H9 (cell line): ENCODE results near the gene BACH1. TPM values are rescaled to one million over a fixed set of nuclear protein-coding genes. Genes with fewer than 3 reads are reported as not detected.

Experiments
- DNase-seq: peaks from one replicate; pipeline ENCODE4 v3.0.0-alpha.2; 2017
- H2AFZ ChIP-seq: one replicate; pipeline ENCODE4 v1.6.1; 2013; ENCODE audit warnings: mild to moderate bottlenecking, low read length, control low read depth, moderate library complexity
- H2AK5ac ChIP-seq: 2 replicates; pipeline ENCODE4 v1.6.1; 2013; ENCODE audit warnings: low read length, control low read depth, mixed read lengths; ENCODE audit not compliant: insufficient read length
- H2BK120ac ChIP-seq: one replicate; pipeline ENCODE4 v1.6.1; 2013; ENCODE audit warnings: low read depth, mild to moderate bottlenecking, low read length, control low read depth, inconsistent platforms; ENCODE audit not compliant: poor library complexity, severe bottlenecking
- H2BK12ac ChIP-seq: 2 replicates; pipeline ENCODE4 v1.6.1; 2013; ENCODE audit warnings: low read length, control low read depth, mixed read lengths, low read depth; ENCODE audit not compliant: insufficient read length
- H2BK15ac ChIP-seq: 2 replicates; pipeline ENCODE4 v1.6.1; 2013; ENCODE audit warnings: low read depth, low read length, control low read depth
- H2BK20ac ChIP-seq: one replicate; pipeline ENCODE4 v1.6.1; 2013; ENCODE audit warnings: low read depth, mild to moderate bottlenecking, low read length, control low read depth, inconsistent platforms; ENCODE audit not compliant: poor library complexity, severe bottlenecking
- H2BK5ac ChIP-seq: 2 replicates; pipeline ENCODE4 v1.6.1; 2013; ENCODE audit warnings: low read length, control low read depth, mixed read lengths; ENCODE audit not compliant: insufficient read length
- H3K14ac ChIP-seq: 2 replicates; pipeline ENCODE4 v1.6.1; 2013; ENCODE audit warnings: low read length, control low read depth; ENCODE audit not compliant: insufficient read depth
- H3K18ac ChIP-seq: 2 replicates; pipeline ENCODE4 v1.6.1; 2013; ENCODE audit warnings: low read depth, mild to moderate bottlenecking, mixed read lengths, low read length, control low read depth; ENCODE audit not compliant: insufficient read length
- H3K23ac ChIP-seq: 2 replicates; pipeline ENCODE4 v1.6.1; 2013; ENCODE audit warnings: low read length, control low read depth, mixed read lengths, low read depth; ENCODE audit not compliant: insufficient read length
- H3K23me2 ChIP-seq: 2 replicates; pipeline ENCODE4 v1.6.1; 2013; ENCODE audit warnings: low read depth, mild to moderate bottlenecking, mixed read lengths, low read length, control low read depth; ENCODE audit not compliant: insufficient read length, poor library complexity, severe bottlenecking
- H3K27ac ChIP-seq: 2 replicates; pipeline ENCODE4 v1.5.1; 2013; ENCODE audit warnings: low read length, control low read depth, mixed read lengths, low read depth; ENCODE audit not compliant: insufficient read length
- H3K27me3 ChIP-seq: 2 replicates; pipeline ENCODE4 v1.6.1; 2013; ENCODE audit warnings: low read length, control low read depth, inconsistent platforms; ENCODE audit not compliant: insufficient read depth
- H3K4ac ChIP-seq: 2 replicates; pipeline ENCODE4 v1.6.1; 2013; ENCODE audit warnings: low read depth, mild to moderate bottlenecking, control low read depth, inconsistent platforms, low read length, moderate library complexity
- H3K4me1 ChIP-seq: 2 replicates; pipeline ENCODE4 v1.6.1; 2013; ENCODE audit warnings: low read length, control low read depth, inconsistent platforms; ENCODE audit not compliant: insufficient read depth
- H3K4me2 ChIP-seq: 2 replicates; pipeline ENCODE4 v1.6.1; 2013; ENCODE audit warnings: low read length, control low read depth, mixed read lengths; ENCODE audit not compliant: insufficient read length, insufficient read depth
- H3K56ac ChIP-seq: 2 replicates; pipeline ENCODE4 v1.6.1; 2013; ENCODE audit warnings: low read depth, mild to moderate bottlenecking, mixed read lengths, low read length, control low read depth; ENCODE audit not compliant: insufficient read length
- H3K79me1 ChIP-seq: 2 replicates; pipeline ENCODE4 v1.6.1; 2013; ENCODE audit warnings: low read depth, mild to moderate bottlenecking, moderate library complexity, low read length, control low read depth, inconsistent platforms; ENCODE audit not compliant: insufficient read depth, poor library complexity, severe bottlenecking
- H3K79me2 ChIP-seq: 2 replicates; pipeline ENCODE4 v1.6.1; 2013; ENCODE audit warnings: low read length, control low read depth, inconsistent platforms; ENCODE audit not compliant: insufficient read depth
- H3K9ac ChIP-seq: 2 replicates; pipeline ENCODE4 v1.6.1; 2013; ENCODE audit warnings: low read length, control low read depth, mixed read lengths; ENCODE audit not compliant: insufficient read length; ENCODE audit errors: extremely low read depth
- H3K9me3 ChIP-seq: one replicate; pipeline ENCODE4 v1.6.1; 2013; ENCODE audit warnings: low read depth, low read length, inconsistent platforms; ENCODE audit not compliant: control insufficient read depth
- H3T11ph ChIP-seq: one replicate; pipeline ENCODE4 v1.6.1; 2013; ENCODE audit warnings: mild to moderate bottlenecking, low read length, control low read depth, inconsistent platforms
- H4K20me1 ChIP-seq: one replicate; pipeline ENCODE4 v1.6.1; 2013; ENCODE audit not compliant: control insufficient read depth, insufficient read length, insufficient read depth
- H4K5ac ChIP-seq: 2 replicates; pipeline ENCODE4 v1.6.1; 2013; ENCODE audit warnings: low read depth, mild to moderate bottlenecking, mixed read lengths, low read length, control low read depth; ENCODE audit not compliant: insufficient read length
- H4K8ac ChIP-seq: replicated peaks from 2 replicates; pipeline ENCODE4 v1.6.1; 2013; ENCODE audit warnings: low read length, control low read depth, mixed read lengths, low read depth; ENCODE audit not compliant: insufficient read length
- H4K91ac ChIP-seq: 2 replicates; pipeline ENCODE4 v1.6.1; 2013; ENCODE audit warnings: low read depth, mild to moderate bottlenecking, moderate library complexity, mixed read lengths, low read length, control low read depth; ENCODE audit not compliant: insufficient read length
- H3K27ac Mint-ChIP-seq, 3 experiments: 2 replicates in 2 of 3; 3 replicates in 1 of 3; pipeline ENCODE4 v1.8.0; 2020 to 2021; ENCODE audit warnings: mixed read lengths in 3 of 3, mild to moderate bottlenecking in 1 of 3, moderate library complexity in 1 of 3
- H3K27me3 Mint-ChIP-seq: 2 replicates; pipeline ENCODE4 v1.8.0; 2021; ENCODE audit warnings: low read depth, mild to moderate bottlenecking, moderate library complexity, mixed read lengths
- H3K36me3 Mint-ChIP-seq, 3 experiments: 2 replicates in 2 of 3; 3 replicates in 1 of 3; pipeline ENCODE4 v1.8.0; 2020 to 2021; ENCODE audit warnings: low read depth in 3 of 3, mixed read lengths in 3 of 3; ENCODE audit not compliant: insufficient read depth in 1 of 3
- H3K4me1 Mint-ChIP-seq, 2 experiments: 2 replicates each; pipeline ENCODE4 v1.8.0; 2020; ENCODE audit warnings: mixed read lengths in 2 of 2
- H3K4me3 Mint-ChIP-seq, 2 experiments: 2 replicates in 1 of 2; 3 replicates in 1 of 2; pipeline ENCODE4 v1.8.0; 2020 to 2021; ENCODE audit warnings: mild to moderate bottlenecking in 2 of 2, mixed read lengths in 2 of 2, moderate library complexity in 1 of 2
- H3K9me3 Mint-ChIP-seq, 2 experiments: 2 replicates in 1 of 2; 3 replicates in 1 of 2; pipeline ENCODE4 v1.8.0; 2020; ENCODE audit warnings: mild to moderate bottlenecking in 2 of 2, mixed read lengths in 2 of 2, moderate library complexity in 1 of 2
- CTCF ChIP-seq: fragments of 200-600 bp; sonication (generic); conservative IDR thresholded peaks from 3 replicates; pipeline ENCODE4 v1.8.0; 2021; ENCODE audit warnings: antibody characterized with exemption, mild to moderate bottlenecking
- WGBS: extraction: QIAGEN DNeasy Blood & Tissue Kit; methylation state at CpG from one replicate; pipeline ENCODE4 v1.1.7; 2013; ENCODE audit warnings: missing lambda C conversion rate, low lambda C conversion rate, mixed read lengths; ENCODE audit not compliant: insufficient read length; ENCODE audit errors: extremely low coverage; 5-methylcytosine and 5-hydroxymethylcytosine counted together
- total RNA-seq: library from RNA; stranded (reverse); gene quantifications from 2 replicates; pipeline ENCODE4 v1.2.1, GENCODE V29; 2021

BACH1 gene
- total RNA-seq, 1 experiment from 2014 or later = 42.4 TPM

- Histone ChIP-seq H3K9ac (no peak overlapping the region), H3K79me1 (no peaks in the 10 kb centered on the region), H3T11ph (no peak overlapping the region), H4K5ac (no peak overlapping the region), H3K14ac (no peak overlapping the region), H3K27ac (no peak overlapping the region), H2AFZ (no peak overlapping the region), H3K4ac (no peak overlapping the region), H2AK5ac (no peak overlapping the region), H2BK5ac (no peak overlapping the region), H3K79me2 (no peaks in the 10 kb centered on the region), H4K91ac (no peak overlapping the region), H3K27me3 (no peaks in the 10 kb centered on the region), H3K9me3 (no peaks in the 10 kb centered on the region), H2BK120ac (no peak overlapping the region), H2BK15ac (no peak overlapping the region), H2BK20ac (no peak overlapping the region), H3K23me2 (no peaks in the 10 kb centered on the region), H3K56ac (no peak overlapping the region), H2BK12ac (no peak overlapping the region), H3K4me1 (no peaks in the 10 kb centered on the region), H3K4me2 (no peak overlapping the region), H4K8ac (no peak overlapping the region), H4K20me1 (no peaks in the 10 kb centered on the region), H3K18ac (no peak overlapping the region), H3K23ac (no peak overlapping the region)
- WGBS = no CpG with 5 or more reads among the region's 2 CpGs
- Mint-ChIP-seq H3K27ac (no peak overlapping the region), H3K4me3 (no peak overlapping the region), H3K9me3 (peaks cover 0 to 3% of the 10 kb centered on the region in 2 experiments; a peak in 3 of 5 replicates), H3K4me1 (no peaks in the 10 kb centered on the region), H3K36me3 (no peaks in the 10 kb centered on the region), H3K27me3 (0 out of 2 replicates have a peak, but pooled peaks cover 1% of the 10 kb centered on the region)
- DNase-seq = no peak
- no peak for TF ChIP-seq CTCF
Measured at GRCh38 chr21:29260461-29260860, 38.3 kb upstream of the BACH1 start.
